DOHH2 (cell line): ENCODE measurements around the gene BRMS1.

Experiments
- H3F3A ChIP-seq: fragments of 200-600 bp; sonication (generic), shearing (Covaris generic); 2 replicates; pipeline ENCODE4 v1.6.0; 2016; ENCODE audit warnings: antibody characterized with exemption, mild to moderate bottlenecking; ENCODE audit not compliant: control insufficient read depth, insufficient read depth
- H3K27ac ChIP-seq: fragments of 200-600 bp; sonication (generic); 2 replicates; pipeline ENCODE4 v1.5.1; 2014; ENCODE audit warnings: low read depth, mild to moderate bottlenecking, low read length, moderate library complexity
- H3K27me3 ChIP-seq: fragments of 200-600 bp; sonication (generic); 2 replicates; pipeline ENCODE4 v1.6.1; 2014; ENCODE audit warnings: mild to moderate bottlenecking, low read length, mixed read lengths; ENCODE audit not compliant: control insufficient read depth
- H3K36me3 ChIP-seq: fragments of 200-600 bp; sonication (generic); 2 replicates; pipeline ENCODE4 v1.6.1; 2014; ENCODE audit warnings: mild to moderate bottlenecking, low read length, moderate library complexity, mixed read lengths; ENCODE audit not compliant: control insufficient read depth
- H3K4me1 ChIP-seq: fragments of 200-600 bp; sonication (generic); 2 replicates; pipeline ENCODE4 v1.6.1; 2014; ENCODE audit warnings: mild to moderate bottlenecking, low read length, mixed read lengths; ENCODE audit not compliant: control insufficient read depth
- H3K4me2 ChIP-seq: fragments of 200-600 bp; sonication (generic); 2 replicates; pipeline ENCODE4 v1.6.0; 2014; ENCODE audit warnings: mild to moderate bottlenecking, low read length, moderate library complexity
- H3K4me3 ChIP-seq: fragments of 200-600 bp; sonication (generic); 2 replicates; pipeline ENCODE4 v1.5.1; 2014; ENCODE audit warnings: mild to moderate bottlenecking, low read length, mixed read lengths
- H3K79me2 ChIP-seq: fragments of 200-600 bp; sonication (generic); 2 replicates; pipeline ENCODE4 v1.6.1; 2014; ENCODE audit warnings: mild to moderate bottlenecking, low read length, mixed read lengths; ENCODE audit not compliant: control insufficient read depth
- H3K9me2 ChIP-seq: fragments of 200-600 bp; sonication (generic); replicated peaks from 2 replicates; pipeline ENCODE4 v1.6.1; 2014; ENCODE audit warnings: mild to moderate bottlenecking, low read length, mixed read lengths; ENCODE audit not compliant: control insufficient read depth
- H3K9me3 ChIP-seq: fragments of 200-600 bp; sonication (generic); 2 replicates; pipeline ENCODE4 v1.6.1; 2014; ENCODE audit warnings: antibody characterized with exemption, low read length, mixed read lengths; ENCODE audit not compliant: control insufficient read depth, insufficient read depth
- H4K20me1 ChIP-seq: fragments of 200-600 bp; sonication (generic); 2 replicates; pipeline ENCODE4 v1.6.0; 2014; ENCODE audit warnings: low read depth, mild to moderate bottlenecking, antibody characterized with exemption, low read length, moderate library complexity; ENCODE audit not compliant: control insufficient read depth, insufficient read depth
- EZH2phosphoT487 ChIP-seq: fragments of 200-600 bp; sonication (generic); IDR thresholded peaks from 2 replicates; pipeline ENCODE4 v1.6.1; 2017; ENCODE audit warnings: borderline replicate concordance, mild to moderate bottlenecking, antibody characterized with exemption, low read length, moderate library complexity, mixed read lengths
- TF ChIP-seq, protein P1 (sequence below): fragments of 200-600 bp; sonication (generic); IDR thresholded peaks from one replicate; pipeline ENCODE4 v1.5.1; 2014; ENCODE audit warnings: antibody characterized with exemption, mild to moderate bottlenecking, low read depth, low read length; ENCODE audit not compliant: poor library complexity, severe bottlenecking

The BRMS1 gene

DNA sequence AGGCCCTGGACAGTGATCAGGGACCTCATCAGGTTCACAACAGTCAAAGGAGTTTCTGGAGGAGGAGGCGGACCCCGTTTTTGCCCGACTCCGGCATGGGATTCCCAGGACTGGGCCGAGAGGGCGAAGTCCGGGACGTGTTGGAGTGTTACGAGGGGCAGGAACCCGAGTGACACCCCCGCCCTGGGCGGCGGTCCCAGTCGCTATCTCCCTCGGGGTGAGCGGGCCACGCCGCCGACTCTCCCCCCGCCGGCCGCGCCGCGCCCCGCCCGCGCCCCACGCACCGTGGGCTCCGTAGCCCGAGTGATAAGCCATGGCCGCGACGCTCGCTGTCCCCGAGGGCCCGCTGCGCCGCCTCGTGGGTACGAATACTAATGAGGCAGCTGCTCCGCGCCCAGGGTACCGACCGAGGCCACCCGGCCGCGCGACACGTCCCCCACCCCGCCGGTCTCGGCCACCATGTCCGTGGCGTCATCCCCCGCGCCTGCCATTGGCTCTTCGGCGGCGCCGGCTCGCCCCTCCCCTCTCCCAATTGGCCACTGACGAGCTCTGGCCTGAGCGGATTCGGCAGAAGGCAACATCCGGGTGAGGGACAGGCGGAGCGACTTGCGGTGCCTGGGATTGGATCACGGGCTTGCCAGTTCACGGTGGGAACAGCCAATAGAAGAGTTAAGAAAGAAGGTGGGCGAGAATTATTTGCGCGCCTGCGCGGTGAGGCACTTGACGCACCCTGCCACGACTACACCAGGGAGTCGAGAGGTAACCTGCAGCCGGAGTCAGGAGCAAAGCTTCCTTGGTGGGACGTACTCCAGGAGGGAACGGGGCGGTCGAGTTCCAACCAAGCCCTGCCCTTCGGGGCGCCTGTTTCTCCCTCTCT lies 56.0 kb downstream of the BRMS1 start, which contains the start of gene YIF1A:
TSS of gene YIF1A (minus strand) at position 473 of the 877 bp plus-strand sequence. CDS start at position 315, 158 bp downstream.
- Histone ChIP-seq H3K27ac (peak within 1 kb of the TSS; percentile 41), H3K27me3 (peaks cover 12% of the 10 kb centered on the region), H3K9me2 (no peaks in the 10 kb centered on the region), H4K20me1 (no peaks in the 10 kb centered on the region), H3K79me2 (peaks cover 17% of the 10 kb centered on the region), H3F3A (no peaks in the 10 kb centered on the region), H3K36me3 (peaks cover 7% of the 10 kb centered on the region), H3K4me1 (peaks cover 25% of the 10 kb centered on the region), H3K4me3 (peak within 1 kb of the TSS; percentile 95), H3K9me3 (no peaks in the 10 kb centered on the region), H3K4me2 (peak within 1 kb of the TSS; percentile 92)
- TF ChIP-seq EZH2phosphoT487, result no peak
- TF ChIP-seq, protein P1, sequence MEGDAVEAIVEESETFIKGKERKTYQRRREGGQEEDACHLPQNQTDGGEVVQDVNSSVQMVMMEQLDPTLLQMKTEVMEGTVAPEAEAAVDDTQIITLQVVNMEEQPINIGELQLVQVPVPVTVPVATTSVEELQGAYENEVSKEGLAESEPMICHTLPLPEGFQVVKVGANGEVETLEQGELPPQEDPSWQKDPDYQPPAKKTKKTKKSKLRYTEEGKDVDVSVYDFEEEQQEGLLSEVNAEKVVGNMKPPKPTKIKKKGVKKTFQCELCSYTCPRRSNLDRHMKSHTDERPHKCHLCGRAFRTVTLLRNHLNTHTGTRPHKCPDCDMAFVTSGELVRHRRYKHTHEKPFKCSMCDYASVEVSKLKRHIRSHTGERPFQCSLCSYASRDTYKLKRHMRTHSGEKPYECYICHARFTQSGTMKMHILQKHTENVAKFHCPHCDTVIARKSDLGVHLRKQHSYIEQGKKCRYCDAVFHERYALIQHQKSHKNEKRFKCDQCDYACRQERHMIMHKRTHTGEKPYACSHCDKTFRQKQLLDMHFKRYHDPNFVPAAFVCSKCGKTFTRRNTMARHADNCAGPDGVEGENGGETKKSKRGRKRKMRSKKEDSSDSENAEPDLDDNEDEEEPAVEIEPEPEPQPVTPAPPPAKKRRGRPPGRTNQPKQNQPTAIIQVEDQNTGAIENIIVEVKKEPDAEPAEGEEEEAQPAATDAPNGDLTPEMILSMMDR, result peak; percentile 35

DNA sequence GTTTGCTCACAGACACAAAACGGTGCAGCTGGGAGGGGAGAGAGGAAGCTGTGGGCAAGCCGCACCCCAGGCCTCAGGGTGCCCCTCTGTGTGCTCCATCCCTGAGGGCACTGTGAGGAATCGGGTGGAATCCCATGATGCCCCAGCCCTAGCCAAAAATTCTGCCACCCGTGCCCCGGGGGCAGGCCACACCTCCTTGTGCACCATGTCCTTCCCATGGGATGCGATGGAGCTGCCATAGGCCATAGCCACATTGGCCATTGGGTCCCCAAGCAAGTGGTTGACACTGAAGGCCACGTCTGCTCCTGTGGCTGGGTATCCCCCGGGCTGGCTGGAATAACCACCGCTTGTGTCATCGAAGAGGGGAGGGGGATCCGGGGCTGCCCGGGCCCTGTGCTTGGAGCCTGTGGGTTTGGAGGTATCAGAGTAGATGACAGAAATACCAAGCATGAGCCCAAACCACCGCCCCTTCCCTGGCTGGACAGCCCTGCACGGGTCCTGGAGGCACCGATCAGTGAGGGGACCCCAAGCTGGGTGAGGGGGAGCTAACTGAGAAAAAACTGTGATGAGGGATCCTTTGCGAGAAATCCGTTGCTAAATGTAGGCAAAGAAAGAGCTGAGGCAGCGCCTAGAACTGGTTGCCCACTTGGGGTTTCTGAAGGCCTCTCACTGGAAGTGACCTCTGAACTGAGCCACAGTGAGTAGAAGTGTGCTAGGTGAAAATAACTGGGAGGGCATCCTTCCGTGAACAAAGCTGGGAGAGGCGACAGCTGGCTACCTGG lies 56.8 kb downstream of the BRMS1 start:
- peak overlapping the region; percentile 92 for H3K4me2 ChIP-seq
- H3K4me1 ChIP-seq, result peaks cover 28% of the 10 kb centered on the region
- H3K9me3 ChIP-seq, result no peaks in the 10 kb centered on the region
- H3K36me3 ChIP-seq, result peaks cover 7% of the 10 kb centered on the region
- no peaks in the 10 kb centered on the region for H4K20me1 ChIP-seq
- peaks cover 17% of the 10 kb centered on the region for H3K79me2 ChIP-seq
- peak overlapping the region; percentile 95 for H3K4me3 ChIP-seq
- no peaks in the 10 kb centered on the region for H3K9me2 ChIP-seq
- H3F3A ChIP-seq, result no peaks in the 10 kb centered on the region
- peaks cover 12% of the 10 kb centered on the region for H3K27me3 ChIP-seq
- TF ChIP-seq EZH2phosphoT487, result no peak
- TF ChIP-seq, protein P1, result no peak
- H3K27ac ChIP-seq, result peak overlapping the region; percentile 41
